Thoracic aorta (tissue), 2 donors: ENCODE results near the gene CDC42BPG. TPM values are rescaled to one million over a fixed set of nuclear protein-coding genes. Genes with fewer than 3 reads are reported as not detected.

Experiments used
- ATAC-seq: fragments of 150-250 bp; one replicate; pipeline ENCODE4 v1.8.0; 2017; ENCODE audit warnings: low read depth; ENCODE audit not compliant: insufficient number of reproducible peaks, low FRiP score
- DNase-seq: peaks from one replicate; pipeline ENCODE4 v3.0.0-alpha.2; 2020; ENCODE audit warnings: low spot score
- H3K27ac ChIP-seq, 2 donors: fragments of 200-600 bp; sonication (generic); 1 replicate in 1 of 2; 2 replicates in 1 of 2; pipeline ENCODE4 v1.5.1; 2016; ENCODE audit warnings: mild to moderate bottlenecking in 2 of 2, moderate library complexity in 2 of 2
- H3K27me3 ChIP-seq: fragments of 200-600 bp; sonication (generic); replicated peaks from 2 replicates; pipeline ENCODE4 v1.6.0; 2016; ENCODE audit warnings: mild to moderate bottlenecking; ENCODE audit not compliant: insufficient read depth
- H3K36me3 ChIP-seq: fragments of 200-600 bp; sonication (generic); one replicate; pipeline ENCODE4 v1.5.1; 2016
- H3K4me1 ChIP-seq, 2 donors: fragments of 200-600 bp; sonication (generic); 1 replicate in 1 of 2; 2 replicates in 1 of 2; pipeline versions ENCODE4 v1.5.1 to v1.6.0; 2016; ENCODE audit warnings: low read depth in 2 of 2, mild to moderate bottlenecking in 1 of 2; ENCODE audit not compliant: control insufficient read depth in 1 of 2
- H3K4me3 ChIP-seq: fragments of 200-600 bp; sonication (generic); 2 replicates; pipeline ENCODE4 v1.5.1; 2016; ENCODE audit warnings: mild to moderate bottlenecking
- H3K9me3 ChIP-seq: fragments of 200-600 bp; sonication (generic); 2 replicates; pipeline ENCODE4 v1.5.1; 2016
- total RNA-seq, 2 donors: library from RNA; depleted of rRNA; stranded (reverse); fragments of >200 nt; gene quantifications; one replicate each; pipeline versions ENCODE4 v1.1.0 to v1.2.3, GENCODE V29; 2016
- TF ChIP-seq, protein P1 (sequence below): fragments of 200-600 bp; sonication (generic); IDR thresholded peaks from one replicate; pipeline ENCODE4 v1.5.1; 2019; ENCODE audit warnings: antibody characterized with exemption

The CDC42BPG gene
- total RNA-seq, 2 donors from 2014 or later: 0.68 to 1.2 TPM

DNA sequence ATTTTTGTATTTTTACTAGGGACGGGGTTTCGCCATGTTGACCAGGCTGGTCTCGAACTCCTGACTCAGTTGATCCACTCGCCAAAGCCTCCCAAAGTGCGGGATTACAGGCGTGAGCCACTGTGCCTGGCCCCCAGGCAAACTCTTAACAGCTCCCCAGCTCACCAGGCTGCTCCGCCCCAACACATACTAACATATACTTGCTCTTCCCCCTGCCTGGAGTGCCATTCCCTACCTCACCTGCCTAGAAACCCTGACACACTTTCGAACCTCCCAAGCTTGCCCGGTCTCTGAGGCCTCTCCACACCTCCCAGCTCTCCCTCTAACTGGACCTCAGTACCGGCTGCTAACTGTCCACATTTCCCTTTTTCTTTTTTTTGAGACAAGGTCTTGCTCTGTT is 49.9 kb downstream of the CDC42BPG start:
- Histone ChIP-seq H3K9me3 (no peaks in the 10 kb centered on the region), H3K4me1 (no peaks in the 10 kb centered on the region), H3K4me3 (no peak overlapping the region), H3K27me3 (no peaks in the 10 kb centered on the region), H3K27ac (no peak overlapping the region), H3K36me3 (peaks cover 2% of the 10 kb centered on the region)
- ATAC-seq (no peak), DNase-seq (no peak)
- TF ChIP-seq, protein P1, sequence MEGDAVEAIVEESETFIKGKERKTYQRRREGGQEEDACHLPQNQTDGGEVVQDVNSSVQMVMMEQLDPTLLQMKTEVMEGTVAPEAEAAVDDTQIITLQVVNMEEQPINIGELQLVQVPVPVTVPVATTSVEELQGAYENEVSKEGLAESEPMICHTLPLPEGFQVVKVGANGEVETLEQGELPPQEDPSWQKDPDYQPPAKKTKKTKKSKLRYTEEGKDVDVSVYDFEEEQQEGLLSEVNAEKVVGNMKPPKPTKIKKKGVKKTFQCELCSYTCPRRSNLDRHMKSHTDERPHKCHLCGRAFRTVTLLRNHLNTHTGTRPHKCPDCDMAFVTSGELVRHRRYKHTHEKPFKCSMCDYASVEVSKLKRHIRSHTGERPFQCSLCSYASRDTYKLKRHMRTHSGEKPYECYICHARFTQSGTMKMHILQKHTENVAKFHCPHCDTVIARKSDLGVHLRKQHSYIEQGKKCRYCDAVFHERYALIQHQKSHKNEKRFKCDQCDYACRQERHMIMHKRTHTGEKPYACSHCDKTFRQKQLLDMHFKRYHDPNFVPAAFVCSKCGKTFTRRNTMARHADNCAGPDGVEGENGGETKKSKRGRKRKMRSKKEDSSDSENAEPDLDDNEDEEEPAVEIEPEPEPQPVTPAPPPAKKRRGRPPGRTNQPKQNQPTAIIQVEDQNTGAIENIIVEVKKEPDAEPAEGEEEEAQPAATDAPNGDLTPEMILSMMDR: no peak

DNA sequence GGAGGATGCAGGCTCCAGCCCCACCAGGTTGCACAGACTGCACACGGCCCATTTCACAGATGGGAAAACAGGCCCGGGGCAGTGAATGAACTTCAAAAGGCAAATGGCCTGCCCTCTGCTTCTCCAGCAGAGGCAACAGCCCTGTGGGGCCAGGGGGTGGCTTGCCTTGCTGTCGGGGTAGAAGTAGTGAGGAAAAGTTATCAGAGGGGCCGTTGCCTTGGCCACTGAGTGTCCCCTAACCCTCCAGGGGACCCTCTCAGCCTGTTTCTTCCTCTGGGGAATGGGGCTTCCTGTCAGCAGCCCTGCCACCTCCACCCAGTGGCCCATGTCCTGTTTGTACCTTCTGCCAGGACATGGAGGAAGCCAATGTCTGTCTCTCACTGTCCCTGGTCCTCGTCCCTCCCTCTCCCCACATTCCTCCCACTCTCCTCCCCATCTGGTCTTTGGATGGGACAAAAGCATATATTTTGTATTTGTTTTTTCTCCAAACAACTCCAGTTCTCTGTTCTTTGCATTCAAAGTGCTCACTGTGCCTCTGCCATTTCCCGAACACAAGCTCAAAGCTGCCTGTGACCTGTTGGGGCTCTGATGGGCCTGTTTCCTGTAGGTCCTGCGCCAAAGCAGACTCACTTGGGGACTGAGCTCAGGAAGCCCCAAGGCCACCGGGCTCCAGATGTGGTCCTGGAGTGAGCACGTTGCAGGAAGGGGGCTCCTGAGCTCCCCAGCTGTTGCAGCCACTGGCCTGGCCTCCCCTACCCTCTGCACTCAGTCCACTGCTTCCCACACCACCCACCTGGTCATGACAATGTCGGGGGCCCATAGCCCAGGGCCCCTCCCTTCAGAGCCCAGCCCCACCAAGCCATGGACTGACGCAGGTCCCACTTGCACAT is 50.9 kb downstream of the CDC42BPG start:
- DNase-seq: no peak

DNA sequence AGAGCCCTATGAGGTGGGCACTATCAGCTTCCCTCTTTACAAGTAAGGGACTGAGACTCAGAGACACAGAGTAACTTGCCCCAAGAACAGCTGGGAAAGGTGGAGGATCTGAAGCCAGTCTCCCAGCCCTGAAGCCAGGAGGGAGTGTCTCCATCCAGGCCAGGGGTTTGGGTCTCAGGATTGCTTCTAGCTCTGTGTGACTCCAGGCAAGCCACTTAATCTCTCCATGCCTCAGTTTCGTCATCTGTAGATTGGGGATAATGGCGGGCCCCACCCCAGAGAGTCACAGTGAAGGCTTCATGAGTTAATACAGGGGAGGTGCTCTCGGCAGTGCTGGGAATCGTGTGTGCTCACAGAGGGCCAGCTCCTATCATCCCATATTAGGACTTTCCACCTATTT is 52.0 kb downstream of the CDC42BPG start:
- ATAC-seq: no peak
- no peak overlapping the region for H3K27ac ChIP-seq
- DNase-seq: no peak

More for the DNA sequence above, 50.9 kb downstream of the CDC42BPG start:
- Histone ChIP-seq H3K9me3 (no peaks in the 10 kb centered on the region), H3K4me1 (no peaks in the 10 kb centered on the region), H3K4me3 (no peak overlapping the region), H3K27ac (no peak overlapping the region), H3K27me3 (no peaks in the 10 kb centered on the region), H3K36me3 (peaks cover 2% of the 10 kb centered on the region)
- ATAC-seq: no peak
- TF ChIP-seq, protein P1: no peak

DNA sequence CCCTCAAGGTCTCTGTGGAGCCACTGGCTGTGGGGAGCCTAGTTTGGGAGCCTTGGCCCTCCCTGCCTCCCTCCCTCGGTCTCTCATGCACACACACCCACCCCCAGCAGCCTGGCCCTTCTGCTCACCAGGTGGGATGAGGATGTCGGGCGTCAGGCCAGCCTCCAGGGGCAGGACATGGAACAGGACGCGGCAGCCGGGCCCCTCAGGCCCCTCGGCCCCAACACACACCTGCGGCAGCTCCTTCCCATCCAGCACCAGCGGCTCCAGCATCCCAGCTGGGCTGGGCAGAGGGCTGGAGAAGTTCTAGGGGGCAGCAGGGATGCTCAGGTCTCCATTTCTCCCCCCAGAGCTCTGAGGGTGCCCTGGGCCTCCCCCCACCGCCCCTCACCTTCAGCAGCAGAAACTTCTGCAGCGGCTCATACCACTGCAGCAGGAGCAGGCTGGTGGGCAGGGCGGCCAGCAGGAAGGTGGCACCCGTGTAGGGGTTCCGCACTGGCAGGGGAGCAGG is 52.6 kb downstream of the CDC42BPG start:
- Histone ChIP-seq H3K9me3 (no peaks in the 10 kb centered on the region), H3K36me3 (peaks cover 2% of the 10 kb centered on the region), H3K27me3 (no peaks in the 10 kb centered on the region), H3K4me3 (no peak overlapping the region), H3K27ac (no peak overlapping the region), H3K4me1 (no peaks in the 10 kb centered on the region)
- TF ChIP-seq, protein P1: no peak
- DNase-seq (no peak), ATAC-seq (no peak)

More for the DNA sequence above, 52.0 kb downstream of the CDC42BPG start:
- Histone ChIP-seq H3K36me3 (peaks cover 2% of the 10 kb centered on the region), H3K9me3 (no peaks in the 10 kb centered on the region), H3K27me3 (no peaks in the 10 kb centered on the region), H3K4me3 (no peak overlapping the region), H3K4me1 (no peaks in the 10 kb centered on the region)
- TF ChIP-seq, protein P1: no peak

DNA sequence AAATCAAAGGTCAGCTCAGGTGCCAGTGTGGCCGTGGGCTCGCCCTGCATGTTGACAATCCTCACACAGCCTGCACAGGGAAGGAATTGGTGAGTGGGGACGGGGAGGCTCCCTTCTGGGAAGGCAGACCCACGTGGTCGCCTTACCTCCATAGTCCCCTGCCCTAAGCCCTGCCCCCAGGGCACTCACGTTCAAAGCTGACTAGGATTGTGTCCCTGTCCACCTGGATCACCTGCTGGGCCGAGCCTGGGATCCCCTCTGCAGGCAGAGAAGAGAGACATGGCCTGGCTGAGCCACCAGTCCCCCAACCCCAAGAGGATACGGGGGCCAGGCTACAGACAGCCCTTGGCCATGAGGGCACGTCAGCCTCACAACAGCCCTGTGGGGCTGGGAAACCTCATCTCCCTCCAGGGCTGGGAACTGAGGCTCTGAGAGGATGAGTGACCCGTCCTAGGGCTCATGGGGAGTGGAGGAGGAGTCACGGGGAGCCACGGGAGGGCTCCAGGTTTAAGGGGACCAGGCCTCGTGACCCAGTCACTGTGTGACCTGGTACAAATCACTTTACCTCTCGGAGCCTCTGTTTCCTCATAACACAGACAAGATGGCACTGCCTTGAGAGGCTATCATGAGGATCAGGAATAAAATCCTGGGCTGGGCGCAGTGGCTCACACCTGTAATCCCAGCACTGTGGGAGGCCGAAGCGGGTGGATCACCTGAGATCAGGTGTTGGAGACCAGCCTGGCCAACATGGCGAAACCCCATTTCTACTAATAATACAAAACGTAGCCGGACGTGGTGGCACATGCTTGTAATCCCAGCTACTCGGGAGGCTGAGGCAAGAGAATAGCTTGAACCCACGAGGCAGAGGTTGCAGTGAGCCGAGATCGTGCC is 54.0 kb downstream of the CDC42BPG start:
- Histone ChIP-seq H3K27ac (no peak overlapping the region), H3K4me1 (no peaks in the 10 kb centered on the region), H3K4me3 (no peak overlapping the region), H3K9me3 (no peaks in the 10 kb centered on the region), H3K27me3 (no peaks in the 10 kb centered on the region), H3K36me3 (peaks cover 2% of the 10 kb centered on the region)
- TF ChIP-seq, protein P1: no peak
- ATAC-seq (no peak), DNase-seq (no peak)
